Coronary artery (tissue), 2 donors: ENCODE results near the gene SERBP1.

Source experiments
- DNase-seq: peaks from one replicate; pipeline ENCODE4 v3.0.0-alpha.2; 2017; ENCODE audit warnings: low spot score
- H3K27ac ChIP-seq, 2 donors: fragments of 200-600 bp; sonication (generic); one replicate each; pipeline ENCODE4 v1.5.1; 2016 to 2019
- H3K4me3 ChIP-seq: fragments of 200-600 bp; sonication (generic); 2 replicates; pipeline ENCODE4 v1.5.1; 2016; ENCODE audit warnings: mild to moderate bottlenecking, moderate library complexity
- CTCF ChIP-seq: fragments of 200-600 bp; sonication (generic); IDR thresholded peaks from one replicate; pipeline ENCODE4 v1.5.1; 2019; ENCODE audit warnings: antibody characterized with exemption

Gene SERBP1

DNA sequence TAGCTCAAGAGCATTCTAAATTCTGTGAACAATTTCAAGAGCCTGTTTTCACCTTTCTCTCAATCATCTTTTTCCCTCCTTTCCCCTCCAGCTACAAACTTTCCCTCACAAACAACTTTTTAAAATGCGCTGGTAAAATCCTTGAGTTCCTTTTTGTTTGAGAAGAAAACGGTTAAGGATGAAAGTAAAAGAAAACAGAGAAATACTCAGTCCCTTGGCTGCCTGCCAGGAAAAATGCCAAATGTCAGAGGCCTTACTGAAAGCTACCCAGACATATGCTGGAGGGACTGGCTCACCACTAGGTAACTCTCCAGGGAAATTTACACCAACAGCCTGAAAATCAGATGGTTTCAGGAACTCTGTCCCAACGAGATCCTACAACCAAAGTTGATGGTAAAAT lies 11.0 kb upstream of the SERBP1 start:
- no peak for TF ChIP-seq CTCF
- Histone ChIP-seq H3K4me3 (no peak overlapping the region), H3K27ac (peak overlapping the region; percentile 24 to 51)
- DNase-seq: no peak

GRCh38 chr1:67440339-67440738 lies 10.1 kb upstream of the SERBP1 start:
- TF ChIP-seq CTCF: no peak
- Histone ChIP-seq H3K27ac (peak overlapping the region in 1 of 2 donors; percentile 51), H3K4me3 (no peak overlapping the region)
- DNase-seq: no peak

DNA sequence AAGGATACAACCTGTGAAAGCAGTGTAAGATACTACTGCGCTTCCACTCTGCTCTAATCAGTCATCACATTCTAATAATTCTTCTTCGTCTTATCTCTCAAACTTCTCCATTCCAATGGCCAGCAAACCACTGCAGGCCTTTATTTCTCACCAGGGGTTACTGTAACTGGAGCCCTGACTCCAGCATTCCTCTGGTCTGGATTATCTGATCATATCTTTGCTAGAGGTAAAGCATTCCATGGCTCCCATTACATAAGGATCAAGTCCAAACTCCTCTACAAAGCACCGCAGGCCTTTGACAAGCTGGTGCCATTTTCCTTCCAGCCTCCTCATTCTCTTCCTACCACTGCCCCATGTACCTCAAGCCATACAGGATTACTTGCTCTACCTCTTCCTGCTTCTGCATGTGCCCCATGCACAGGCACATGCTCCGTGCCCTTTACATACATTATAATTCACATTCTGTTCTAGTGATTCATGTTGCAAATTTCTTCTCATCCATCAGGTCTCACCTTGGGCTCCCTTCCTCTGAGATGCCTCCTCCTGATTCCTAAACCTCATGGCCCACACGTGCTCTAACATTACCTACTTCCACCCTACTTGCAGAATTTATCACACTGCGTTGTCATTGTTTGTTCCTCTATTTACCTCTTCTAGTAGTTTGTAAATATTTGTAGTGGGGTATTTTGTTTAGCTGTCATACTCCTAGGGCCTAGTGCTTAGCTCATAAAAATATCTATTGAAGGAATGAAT lies 9.3 kb upstream of the SERBP1 start:
- no peak for DNase-seq
- Histone ChIP-seq H3K4me3 (no peak overlapping the region), H3K27ac (no peak overlapping the region)
- TF ChIP-seq CTCF: no peak

DNA sequence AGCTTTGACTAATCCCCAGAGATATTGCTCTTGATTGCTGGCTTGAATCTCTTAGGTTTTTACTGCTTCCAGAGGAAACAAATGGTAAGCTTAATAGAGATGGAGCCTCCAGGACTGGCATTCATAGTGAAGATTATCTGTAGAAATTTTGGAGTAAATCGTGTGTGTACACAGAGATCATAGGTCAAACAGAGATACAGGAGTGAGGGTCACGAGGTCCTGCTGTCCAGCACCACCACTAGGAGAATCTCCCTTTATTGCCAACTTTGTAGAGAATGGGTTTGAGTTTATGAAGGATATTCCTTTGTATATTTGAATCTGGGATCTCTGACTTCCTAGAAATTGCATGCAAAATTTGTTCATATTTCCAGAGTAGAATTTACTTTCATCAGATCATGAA lies 7.8 kb upstream of the SERBP1 start:
- Histone ChIP-seq H3K4me3 (no peak overlapping the region), H3K27ac (no peak overlapping the region)
- DNase-seq: no peak
- TF ChIP-seq CTCF: no peak

- Histone ChIP-seq H3K27ac (no peak overlapping the region), H3K4me3 (no peak overlapping the region)
- no peak for TF ChIP-seq CTCF
- DNase-seq: no peak
Observed at GRCh38 chr1:67436511-67437055, 6.4 kb upstream of the SERBP1 start.

- no peak for DNase-seq
- TF ChIP-seq CTCF: no peak
- Histone ChIP-seq H3K27ac (peak overlapping the region in 1 of 2 donors; percentile 33), H3K4me3 (no peak overlapping the region)
Observed at GRCh38 chr1:67434491-67434890, 4.3 kb upstream of the SERBP1 start.

GRCh38 chr1:67433837-67434236 lies 3.6 kb upstream of the SERBP1 start:
- no peak overlapping the region for H3K4me3 ChIP-seq
- H3K27ac ChIP-seq: peak overlapping the region; percentile 33 to 59
- TF ChIP-seq CTCF: no peak
- DNase-seq: no peak
